Neural progenitor cell (in vitro differentiated cells): ENCODE results near the gene CCDC15. TPM values are rescaled to one million over a fixed set of nuclear protein-coding genes. Genes with fewer than 3 reads are reported as not detected.

Experiments
- DNase-seq: peaks from one replicate; pipeline ENCODE4 v3.0.0-alpha.2; 2016; ENCODE audit warnings: low spot score
- H2AFZ ChIP-seq: fragments of 200-600 bp; sonication (generic); replicated peaks from 2 replicates; pipeline ENCODE4 v1.6.1; 2016; ENCODE audit warnings: antibody characterized with exemption
- H3F3A ChIP-seq: fragments of 200-600 bp; sonication (generic); 2 replicates; pipeline ENCODE4 v1.6.1; 2016; ENCODE audit warnings: antibody characterized with exemption, low read depth
- H3K27ac ChIP-seq: fragments of 200-600 bp; sonication (generic); 2 replicates; pipeline ENCODE4 v1.5.1; 2016; ENCODE audit warnings: mild to moderate bottlenecking
- H3K27me3 ChIP-seq: fragments of 200-600 bp; sonication (generic); 2 replicates; pipeline ENCODE4 v1.6.1; 2016; ENCODE audit warnings: mild to moderate bottlenecking, moderate library complexity
- H3K36me3 ChIP-seq: fragments of 200-600 bp; sonication (generic); 2 replicates; pipeline ENCODE4 v1.5.1; 2016
- H3K4me1 ChIP-seq: fragments of 200-600 bp; sonication (generic); 2 replicates; pipeline ENCODE4 v1.6.1; 2016; ENCODE audit warnings: mixed run types
- H3K4me2 ChIP-seq: fragments of 200-600 bp; sonication (generic); 2 replicates; pipeline ENCODE4 v1.6.1; 2016
- H3K4me3 ChIP-seq: fragments of 200-600 bp; sonication (generic); 2 replicates; pipeline ENCODE4 v1.5.1; 2016
- H3K79me2 ChIP-seq: fragments of 200-600 bp; sonication (generic); 2 replicates; pipeline ENCODE4 v1.6.1; 2016; ENCODE audit warnings: low read depth
- H3K9ac ChIP-seq: fragments of 200-600 bp; sonication (generic); 2 replicates; pipeline ENCODE4 v1.6.1; 2016
- H3K9me3 ChIP-seq: fragments of 200-600 bp; sonication (generic); 2 replicates; pipeline ENCODE4 v1.5.1; 2016; ENCODE audit warnings: low read depth
- H4K20me1 ChIP-seq: fragments of 200-600 bp; sonication (generic); 2 replicates; pipeline ENCODE4 v1.6.1; 2016; ENCODE audit warnings: low read depth
- H3K27ac Mint-ChIP-seq: 3 replicates; pipeline ENCODE4 v1.8.0; 2021; ENCODE audit warnings: mixed read lengths
- H3K27me3 Mint-ChIP-seq: 2 replicates; pipeline ENCODE4 v1.8.0; 2022; ENCODE audit warnings: low read depth, mild to moderate bottlenecking, inconsistent platforms, moderate library complexity, mixed read lengths; ENCODE audit not compliant: insufficient read depth
- H3K36me3 Mint-ChIP-seq: 3 replicates; pipeline ENCODE4 v1.8.0; 2021; ENCODE audit warnings: mixed read lengths
- H3K4me1 Mint-ChIP-seq: 3 replicates; pipeline ENCODE4 v1.8.0; 2021; ENCODE audit warnings: mixed read lengths
- H3K4me3 Mint-ChIP-seq: 3 replicates; pipeline ENCODE4 v1.8.0; 2021; ENCODE audit warnings: mild to moderate bottlenecking, moderate library complexity, mixed read lengths
- H3K9me3 Mint-ChIP-seq: 3 replicates; pipeline ENCODE4 v1.8.0; 2020; ENCODE audit warnings: mixed read lengths
- CTCF ChIP-seq: fragments of 200-600 bp; sonication (generic); IDR thresholded peaks from 2 replicates; pipeline ENCODE4 v1.5.1; 2017; ENCODE audit warnings: antibody characterized with exemption, mild to moderate bottlenecking
- EZH2 ChIP-seq: fragments of 200-600 bp; sonication (generic); IDR thresholded peaks from 2 replicates; pipeline ENCODE4 v1.6.1; 2017; ENCODE audit warnings: antibody characterized with exemption, mild to moderate bottlenecking, moderate library complexity
- EZH2phosphoT487 ChIP-seq: fragments of 200-600 bp; sonication (generic); IDR thresholded peaks from 2 replicates; pipeline ENCODE4 v1.6.1; 2017; ENCODE audit warnings: antibody characterized with exemption
- total RNA-seq: library from RNA; depleted of rRNA; stranded (reverse); fragments of >200 nt; gene quantifications from 2 replicates; pipeline ENCODE4 v1.2.3, GENCODE V29; 2015; ENCODE audit warnings: low replicate concordance

Gene CCDC15
- total RNA-seq, 1 donor from 2014 or later: 11.2 TPM

GRCh38 chr11:124923296-124923695 lies 30.7 kb upstream of the CCDC15 start:
- Histone ChIP-seq H3K9me3 (no peaks in the 10 kb centered on the region), H3K27me3 (peaks cover 50% of the 10 kb centered on the region), H3K27ac (no peak overlapping the region), H3K9ac (no peak overlapping the region), H3K4me2 (no peak overlapping the region), H4K20me1 (no peaks in the 10 kb centered on the region), H3K36me3 (no peaks in the 10 kb centered on the region), H3K4me3 (no peak overlapping the region), H3F3A (peaks cover 14% of the 10 kb centered on the region), H3K79me2 (no peaks in the 10 kb centered on the region), H3K4me1 (peaks cover 15% of the 10 kb centered on the region), H2AFZ (no peak overlapping the region)
- Mint-ChIP-seq H3K27ac (no peak overlapping the region), H3K9me3 (peaks cover 8% of the 10 kb centered on the region), H3K4me3 (no peak overlapping the region), H3K27me3 (peaks cover 19% of the 10 kb centered on the region), H3K4me1 (peaks cover 11% of the 10 kb centered on the region), H3K36me3 (no peaks in the 10 kb centered on the region)
- DNase-seq: no peak
- no peak for TF ChIP-seq CTCF
- TF ChIP-seq EZH2: no peak
- no peak for TF ChIP-seq EZH2phosphoT487

- H3K9ac ChIP-seq: no peak overlapping the region
- no peak overlapping the region for H3K27ac ChIP-seq
- Mint-ChIP-seq H3K36me3 (no peaks in the 10 kb centered on the region), H3K4me1 (no peaks in the 10 kb centered on the region), H3K4me3 (no peak overlapping the region), H3K9me3 (no peaks in the 10 kb centered on the region), H3K27me3 (peaks cover 2% of the 10 kb centered on the region), H3K27ac (no peak overlapping the region)
- DNase-seq: no peak
- H4K20me1 ChIP-seq: no peaks in the 10 kb centered on the region
- TF ChIP-seq EZH2 (no peak), CTCF (no peak), EZH2phosphoT487 (no peak)
- no peak overlapping the region for H3K4me2 ChIP-seq
- no peaks in the 10 kb centered on the region for H3K9me3 ChIP-seq
- H3K27me3 ChIP-seq: peaks cover 38% of the 10 kb centered on the region
- peaks cover 3% of the 10 kb centered on the region for H3K4me1 ChIP-seq
- no peaks in the 10 kb centered on the region for H3K79me2 ChIP-seq
- no peak overlapping the region for H2AFZ ChIP-seq
- no peak overlapping the region for H3K4me3 ChIP-seq
- H3K36me3 ChIP-seq: no peaks in the 10 kb centered on the region
- no peaks in the 10 kb centered on the region for H3F3A ChIP-seq
Observed at GRCh38 chr11:124928942-124929665, 24.9 kb upstream of the CCDC15 start.

- peaks cover 19% of the 10 kb centered on the region for H3K4me1 ChIP-seq
- H3K79me2 ChIP-seq: no peaks in the 10 kb centered on the region
- TF ChIP-seq EZH2phosphoT487 (no peak), CTCF (no peak), EZH2 (no peak)
Observed at GRCh38 chr11:124930799-124931198, 23.2 kb upstream of the CCDC15 start.

More at GRCh38 chr11:124930799-124931198, 23.2 kb upstream of the CCDC15 start:
- Histone ChIP-seq H3F3A (no peaks in the 10 kb centered on the region), H3K4me3 (no peak overlapping the region), H4K20me1 (no peaks in the 10 kb centered on the region), H2AFZ (no peak overlapping the region), H3K36me3 (no peaks in the 10 kb centered on the region), H3K27ac (no peak overlapping the region), H3K27me3 (peaks cover 42% of the 10 kb centered on the region), H3K4me2 (no peak overlapping the region), H3K9me3 (no peaks in the 10 kb centered on the region), H3K9ac (no peak overlapping the region)
- Mint-ChIP-seq H3K4me1 (peaks cover 1% of the 10 kb centered on the region), H3K4me3 (no peak overlapping the region), H3K36me3 (no peaks in the 10 kb centered on the region), H3K27me3 (peaks cover 3% of the 10 kb centered on the region), H3K9me3 (no peaks in the 10 kb centered on the region), H3K27ac (no peak overlapping the region)
- no peak for DNase-seq
